ENCODE measurements around the gene GH1.
"Not testable (repeated sequence)": the region's sequence is repeated elsewhere in the genome, so short reads cannot be mapped to it uniquely, and the experiment has no call there.

GH1 gene

GRCh38 chr17:63894021-63894420 lies 24.6 kb downstream of the GH1 start:
- DNase-seq, result not testable (repeated sequence)

GRCh38 chr17:63892316-63893037 lies 26.2 kb downstream of the GH1 start:
- DNase-seq, result not testable (repeated sequence)

- DNase-seq, result not testable (repeated sequence)
These were observed 29.4 kb downstream of the GH1 start for GRCh38 chr17:63889026-63889848.

- not testable (repeated sequence) for DNase-seq
These were observed 33.5 kb downstream of the GH1 start for GRCh38 chr17:63885119-63885518.

GRCh38 chr17:63882626-63883126 lies 36.0 kb downstream of the GH1 start:
- DNase-seq, result not testable (repeated sequence)

GRCh38 chr17:63881935-63882601 lies 36.6 kb downstream of the GH1 start, which contains the start of gene GH2:
Gene GH2 (minus strand): TSS chr17:63881944. CDS start chr17:63881801, 143 bp downstream.
- DNase-seq, result no peak

- DNase-seq, result not testable (repeated sequence)
These were observed 37.3 kb downstream of the GH1 start for GRCh38 chr17:63881337-63881736.

- DNase-seq, result no peak
These were observed 37.9 kb downstream of the GH1 start for GRCh38 chr17:63880706-63881105.

- not testable (repeated sequence) for DNase-seq
These were observed 40.2 kb downstream of the GH1 start for GRCh38 chr17:63878413-63878812.

GRCh38 chr17:63874693-63875092 lies 43.9 kb downstream of the GH1 start:
- not testable (repeated sequence) for DNase-seq

GRCh38 chr17:63874061-63874626 lies 44.5 kb downstream of the GH1 start:
- DNase-seq, result not testable (repeated sequence)

GRCh38 chr17:63873577-63873976 lies 45.1 kb downstream of the GH1 start, which contains the start of gene CSH2:
Gene CSH2 (minus strand): TSS chr17:63873677. CDS start chr17:63873614, 63 bp downstream.
- not testable (repeated sequence) for DNase-seq

GRCh38 chr17:63871646-63872365 lies 46.8 kb downstream of the GH1 start:
- not testable (repeated sequence) for DNase-seq

GRCh38 chr17:63870292-63870665 lies 48.4 kb downstream of the GH1 start:
- DNase-seq, result not testable (repeated sequence)

- DNase-seq, result not testable (repeated sequence)
These were observed 48.9 kb downstream of the GH1 start for GRCh38 chr17:63869491-63870291.

All from NCI-H526 treated with DMSO at 0.1 percent for 48 hours (cell line).